Neuronal stem cell (in vitro differentiated cells): Measurements from ENCODE around the gene SNAPC2.
A peak's percentile ranks its signal among the peaks of the same experiment; 100 is the strongest.

Experiments
- DNase-seq: peaks from one replicate; pipeline ENCODE4 v3.0.0-alpha.2; 2013; ENCODE audit warnings: low spot score
- H2AFZ ChIP-seq: one replicate; pipeline ENCODE4 v1.6.1; 2013; ENCODE audit warnings: mild to moderate bottlenecking, low read length, inconsistent platforms
- H2AK5ac ChIP-seq: 2 replicates; pipeline ENCODE4 v1.6.1; 2013; ENCODE audit warnings: low read depth, mild to moderate bottlenecking, inconsistent platforms, low read length, moderate library complexity, mixed read lengths
- H2BK120ac ChIP-seq: 2 replicates; pipeline ENCODE4 v1.6.1; 2013; ENCODE audit warnings: low read depth, mild to moderate bottlenecking, inconsistent platforms, low read length, moderate library complexity, mixed read lengths
- H2BK12ac ChIP-seq: one replicate; pipeline ENCODE4 v1.6.1; 2013; ENCODE audit warnings: low read length, inconsistent platforms
- H2BK15ac ChIP-seq: 2 replicates; pipeline ENCODE4 v1.6.1; 2013; ENCODE audit warnings: mild to moderate bottlenecking, low read length, inconsistent platforms, mixed read lengths
- H2BK5ac ChIP-seq: one replicate; pipeline ENCODE4 v1.6.1; 2013; ENCODE audit warnings: inconsistent platforms, mild to moderate bottlenecking, low read length, moderate library complexity
- H3K14ac ChIP-seq: one replicate; pipeline ENCODE4 v1.6.1; 2013; ENCODE audit warnings: low read length, inconsistent platforms
- H3K18ac ChIP-seq: 2 replicates; pipeline ENCODE4 v1.6.1; 2013; ENCODE audit warnings: low read length, inconsistent platforms
- H3K23ac ChIP-seq: 2 replicates; pipeline ENCODE4 v1.6.1; 2013; ENCODE audit warnings: low read depth, mild to moderate bottlenecking, mixed read lengths, low read length, inconsistent platforms; ENCODE audit not compliant: poor library complexity
- H3K27ac ChIP-seq: replicated peaks from 3 replicates; pipeline ENCODE4 v1.5.1; 2013; ENCODE audit warnings: low read length, inconsistent platforms
- H3K27me3 ChIP-seq, 3 experiments: 2 replicates each; pipeline ENCODE4 v1.6.1; 2013; ENCODE audit warnings: low read length in 3 of 3, mild to moderate bottlenecking in 2 of 3, inconsistent platforms in 1 of 3, low read depth in 1 of 3, mixed read lengths in 1 of 3, moderate library complexity in 1 of 3; ENCODE audit not compliant: control insufficient read depth in 3 of 3, insufficient read depth in 3 of 3
- H3K36me3 ChIP-seq, 2 donors: replicated peaks in 1 of 2; 2 replicates each; pipeline ENCODE4 v1.6.1; 2013; ENCODE audit warnings: low read length in 2 of 2; ENCODE audit not compliant: control insufficient read depth in 2 of 2, insufficient read depth in 2 of 2
- H3K4ac ChIP-seq: 2 replicates; pipeline ENCODE4 v1.6.1; 2013; ENCODE audit warnings: inconsistent platforms, mild to moderate bottlenecking, low read length, moderate library complexity
- H3K4me1 ChIP-seq, 2 donors: 1 replicate in 1 of 2; 2 replicates in 1 of 2; pipeline ENCODE4 v1.6.1; 2013; ENCODE audit warnings: low read length in 2 of 2, low read depth in 1 of 2; ENCODE audit not compliant: control insufficient read depth in 2 of 2, insufficient read depth in 1 of 2
- H3K4me2 ChIP-seq: one replicate; pipeline ENCODE4 v1.6.1; 2013; ENCODE audit warnings: mild to moderate bottlenecking, low read length, inconsistent platforms; ENCODE audit not compliant: insufficient read depth, poor library complexity, severe bottlenecking
- H3K4me3 ChIP-seq, 2 donors: 2 replicates each; pipeline ENCODE4 v1.5.1; 2013; ENCODE audit warnings: low read length in 2 of 2, mild to moderate bottlenecking in 2 of 2, inconsistent platforms in 1 of 2, moderate library complexity in 1 of 2
- H3K79me1 ChIP-seq: one replicate; pipeline ENCODE4 v1.6.1; 2013; ENCODE audit warnings: low read depth, mild to moderate bottlenecking, inconsistent platforms, low read length, moderate library complexity
- H3K9ac ChIP-seq: one replicate; pipeline ENCODE4 v1.6.1; 2013; ENCODE audit warnings: mild to moderate bottlenecking, low read depth, low read length, inconsistent platforms; ENCODE audit not compliant: poor library complexity
- H3K9me3 ChIP-seq, 2 donors: replicated peaks in 1 of 2; 2 replicates each; pipeline versions ENCODE3 to v1.6.1; 2013; ENCODE audit warnings: low read length in 2 of 2, mild to moderate bottlenecking in 2 of 2, inconsistent platforms in 1 of 2, low read depth in 1 of 2, mixed read lengths in 1 of 2, moderate library complexity in 1 of 2; ENCODE audit not compliant: control insufficient read depth in 2 of 2, insufficient read depth in 1 of 2
- H4K8ac ChIP-seq: one replicate; pipeline ENCODE4 v1.6.1; 2013; ENCODE audit warnings: low read depth, mild to moderate bottlenecking, inconsistent platforms, low read length, moderate library complexity
- H4K91ac ChIP-seq: one replicate; pipeline ENCODE4 v1.6.1; 2013; ENCODE audit warnings: low read length, low read depth, mild to moderate bottlenecking, inconsistent platforms; ENCODE audit not compliant: poor library complexity
- WGBS, 2 donors: extraction: QIAGEN DNeasy Blood & Tissue Kit; methylation state at CpG; one replicate each; pipeline ENCODE4 v1.1.7; 2013; ENCODE audit warnings: missing lambda C conversion rate in 2 of 2, mixed read lengths in 1 of 2; ENCODE audit not compliant: insufficient read length in 2 of 2, insufficient replicate concordance in 1 of 2; ENCODE audit errors: extremely low coverage in 2 of 2; 5-methylcytosine and 5-hydroxymethylcytosine counted together

SNAPC2 gene

GRCh38 chr19:7915250-7916102 lies 4.7 kb upstream of the SNAPC2 start:
- Histone ChIP-seq H3K27ac (no peak overlapping the region), H3K14ac (peak overlapping the region; percentile 21), H3K9ac (peak overlapping the region; percentile 32), H3K4me3 (peak overlapping the region; percentile 46 to 56), H2BK12ac (peak overlapping the region; percentile 22), H4K91ac (no peak overlapping the region), H2AK5ac (peak overlapping the region; percentile 88), H3K23ac (peak overlapping the region; percentile 80), H3K79me1 (peaks cover 3% of the 10 kb centered on the region), H3K4me2 (peak overlapping the region; percentile 98), H2BK120ac (no peak overlapping the region), H4K8ac (no peak overlapping the region), H3K36me3 (peaks cover 15 to 22% of the 10 kb centered on the region in 2 donors), H3K9me3 (no peaks in the 10 kb centered on the region), H3K4ac (no peak overlapping the region), H2BK5ac (no peak overlapping the region), H2AFZ (peak overlapping the region; percentile 91), H2BK15ac (no peak overlapping the region), H3K4me1 (peaks cover 9 to 15% of the 10 kb centered on the region in 2 donors), H3K18ac (peak overlapping the region; percentile 92), H3K27me3 (peaks cover 22 to 42% (median 22%) of the 10 kb centered on the region in 3 experiments)
- no peak for DNase-seq
- WGBS, 2 donors = no CpG with 5 or more reads among the region's 24 CpGs

GRCh38 chr19:7916103-7916954 lies 3.8 kb upstream of the SNAPC2 start:
- DNase-seq = no peak
- Histone ChIP-seq H2AK5ac (peak overlapping the region; percentile 88), H2BK12ac (peak overlapping the region; percentile 22), H3K9ac (peak overlapping the region; percentile 77), H3K23ac (peak overlapping the region; percentile 80), H2AFZ (peak overlapping the region; percentile 91), H3K4me2 (peak overlapping the region; percentile 98), H3K9me3 (no peaks in the 10 kb centered on the region), H2BK120ac (no peak overlapping the region), H3K4me1 (peaks cover 13 to 20% of the 10 kb centered on the region in 2 donors), H4K8ac (no peak overlapping the region), H4K91ac (no peak overlapping the region), H2BK5ac (no peak overlapping the region), H3K27ac (no peak overlapping the region), H3K36me3 (peaks cover 11 to 15% of the 10 kb centered on the region in 2 donors), H3K18ac (peak overlapping the region; percentile 92), H3K27me3 (peaks cover 22 to 42% (median 22%) of the 10 kb centered on the region in 3 experiments), H3K14ac (peak overlapping the region; percentile 56), H3K4me3 (peak overlapping the region; percentile 46 to 74), H2BK15ac (peak overlapping the region; percentile 67), H3K4ac (no peak overlapping the region), H3K79me1 (peaks cover 2% of the 10 kb centered on the region)
- WGBS, 2 donors = no CpG with 5 or more reads among the region's 104 CpGs

GRCh38 chr19:7916955-7917266 lies 3.2 kb upstream of the SNAPC2 start:
- Histone ChIP-seq H3K27ac (no peak overlapping the region), H3K4me1 (peaks cover 18 to 25% of the 10 kb centered on the region in 2 donors), H2AFZ (peak overlapping the region; percentile 91), H2BK12ac (no peak overlapping the region), H3K36me3 (peaks cover 10 to 14% of the 10 kb centered on the region in 2 donors), H3K79me1 (peaks cover 2% of the 10 kb centered on the region), H3K27me3 (peaks cover 22 to 42% (median 22%) of the 10 kb centered on the region in 3 experiments), H3K9me3 (no peaks in the 10 kb centered on the region), H2BK15ac (peak overlapping the region; percentile 78), H2BK5ac (peak overlapping the region; percentile 48), H3K9ac (peak overlapping the region; percentile 95), H3K4me3 (peak overlapping the region; percentile 46 to 74), H3K4ac (no peak overlapping the region), H4K8ac (no peak overlapping the region), H4K91ac (no peak overlapping the region), H3K14ac (no peak overlapping the region), H3K18ac (peak overlapping the region; percentile 95), H3K23ac (peak overlapping the region; percentile 85), H3K4me2 (peak overlapping the region; percentile 98), H2BK120ac (no peak overlapping the region), H2AK5ac (peak overlapping the region; percentile 88)
- WGBS, 2 donors = no CpG with 5 or more reads among the region's 12 CpGs
- no peak for DNase-seq
